Large intestine (tissue), 12 donors: ENCODE data around the gene CFAP52. TPM values are rescaled to one million over a fixed set of nuclear protein-coding genes. Genes with fewer than 3 reads are reported as not detected.
A peak's percentile ranks its signal among the peaks of the same experiment; 100 is the strongest.

Experiments
- DNase-seq, 2 donors: peaks; one replicate each; pipeline versions ENCODE4 v3.0.0 to v3.0.0-alpha.2; 2013
- H3K27ac ChIP-seq: one replicate; pipeline ENCODE4 v1.5.1; 2013; ENCODE audit warnings: low read length
- H3K27me3 ChIP-seq: 2 replicates; pipeline ENCODE4 v1.6.1; 2013; ENCODE audit warnings: low read length; ENCODE audit not compliant: control insufficient read depth, insufficient read depth
- H3K36me3 ChIP-seq: 2 replicates; pipeline ENCODE4 v1.6.1; 2013; ENCODE audit warnings: low read length; ENCODE audit not compliant: control insufficient read depth, insufficient read depth
- H3K4me1 ChIP-seq: one replicate; pipeline ENCODE4 v1.6.1; 2013; ENCODE audit warnings: low read length; ENCODE audit not compliant: control insufficient read depth, insufficient read depth
- H3K4me3 ChIP-seq: one replicate; pipeline ENCODE4 v1.5.1; 2013; ENCODE audit warnings: low read length
- H3K9me3 ChIP-seq: one replicate; pipeline ENCODE4 v1.6.1; 2013; ENCODE audit warnings: mild to moderate bottlenecking, low read depth, low read length, moderate library complexity; ENCODE audit not compliant: control insufficient read depth
- WGBS: methylation state at CpG from one replicate; pipeline ENCODE4 v1.1.5; 2013; ENCODE audit warnings: low lambda C conversion rate; ENCODE audit not compliant: insufficient coverage; 5-methylcytosine and 5-hydroxymethylcytosine counted together
- long read RNA-seq, 11 donors: transcript quantifications; one replicate each; lab custom pipeline, GENCODE V29; 2026
- polyA plus RNA-seq: library from polyadenylated mRNA; unstranded; fragments of 120-200 nt; gene quantifications from one replicate; pipeline ENCODE4 v1.2.1, GENCODE V29; 2013

CFAP52 gene
- polyA plus RNA-seq: 0.45 TPM
- long read RNA-seq, donor 1: 0 reads
- long read RNA-seq, donor 2: 0 reads
- long read RNA-seq, donor 3: 0 reads
- long read RNA-seq, donor 4: 0 reads
- long read RNA-seq, donor 5: 0 reads
- long read RNA-seq, donor 6: 0 reads
- long read RNA-seq, donor 7: 0 reads
- long read RNA-seq, donor 8: 0 reads
- long read RNA-seq, donor 9: 0 reads
- long read RNA-seq, donor 10: 0 reads
- long read RNA-seq, donor 11: 0 reads

GRCh38 chr17:9576521-9577372, at the start of gene CFAP52:
Gene CFAP52, plus strand, starts transcription at chr17:9576642. Its CDS starts 54 bp downstream, at chr17:9576696.
- peak within 1 kb of the TSS; percentile 96 for H3K4me3 ChIP-seq

GRCh38 chr17:9527788-9528187, 48.7 kb upstream of the CFAP52 start:
- Histone ChIP-seq H3K4me3 (no peak overlapping the region), H3K27me3 (no peaks in the 10 kb centered on the region), H3K36me3 (no peaks in the 10 kb centered on the region), H3K4me1 (no peaks in the 10 kb centered on the region), H3K9me3 (no peaks in the 10 kb centered on the region), H3K27ac (no peak overlapping the region)
- DNase-seq: no peak
- WGBS: 100% methylated on average over 1 of the region's 3 CpGs

More at GRCh38 chr17:9576521-9577372, at the start of gene CFAP52:
- Histone ChIP-seq H3K9me3 (no peaks in the 10 kb centered on the region), H3K4me1 (peaks cover 4% of the 10 kb centered on the region), H3K27ac (peak within 1 kb of the TSS; percentile 53), H3K27me3 (no peaks in the 10 kb centered on the region), H3K36me3 (no peaks in the 10 kb centered on the region)
- WGBS: 0% methylated on average over 6 of the region's 38 CpGs
- DNase-seq: peak; percentile 58 to 70

GRCh38 chr17:9529033-9529700, 47.3 kb upstream of the CFAP52 start:
- Histone ChIP-seq H3K36me3 (no peaks in the 10 kb centered on the region), H3K9me3 (no peaks in the 10 kb centered on the region), H3K4me1 (no peaks in the 10 kb centered on the region), H3K27me3 (no peaks in the 10 kb centered on the region), H3K27ac (no peak overlapping the region), H3K4me3 (no peak overlapping the region)
- WGBS: no CpG with 5 or more reads among the region's 5 CpGs
- no peak for DNase-seq

- DNase-seq: peak in 1 of 2 donors; percentile 14
- H3K4me3 ChIP-seq: no peak overlapping the region
- no peaks in the 10 kb centered on the region for H3K9me3 ChIP-seq
- WGBS: no CpG with 5 or more reads among the region's 2 CpGs
- H3K27ac ChIP-seq: no peak overlapping the region
- H3K36me3 ChIP-seq: no peaks in the 10 kb centered on the region
- no peaks in the 10 kb centered on the region for H3K4me1 ChIP-seq
- no peaks in the 10 kb centered on the region for H3K27me3 ChIP-seq
Measured at GRCh38 chr17:9531034-9531433, 45.4 kb upstream of the CFAP52 start.

- Histone ChIP-seq H3K9me3 (no peaks in the 10 kb centered on the region), H3K4me3 (no peak overlapping the region), H3K4me1 (no peaks in the 10 kb centered on the region), H3K36me3 (no peaks in the 10 kb centered on the region), H3K27ac (no peak overlapping the region), H3K27me3 (no peaks in the 10 kb centered on the region)
- DNase-seq: no peak
- 100% methylated on average over 1 of the region's 3 CpGs for WGBS
Measured at GRCh38 chr17:9532715-9533114, 43.7 kb upstream of the CFAP52 start.

- Histone ChIP-seq H3K27ac (no peak overlapping the region), H3K9me3 (no peaks in the 10 kb centered on the region), H3K4me3 (no peak overlapping the region), H3K27me3 (no peaks in the 10 kb centered on the region), H3K4me1 (no peaks in the 10 kb centered on the region), H3K36me3 (no peaks in the 10 kb centered on the region)
- DNase-seq: no peak
- WGBS: 100% methylated on average over 1 of the region's 4 CpGs
Measured at GRCh38 chr17:9533441-9533840, 43.0 kb upstream of the CFAP52 start.

GRCh38 chr17:9536061-9536460, 40.4 kb upstream of the CFAP52 start:
- Histone ChIP-seq H3K27ac (no peak overlapping the region), H3K36me3 (peaks cover 2% of the 10 kb centered on the region), H3K9me3 (no peaks in the 10 kb centered on the region), H3K27me3 (no peaks in the 10 kb centered on the region), H3K4me1 (no peaks in the 10 kb centered on the region), H3K4me3 (no peak overlapping the region)
- WGBS: no CpG with 5 or more reads among the region's 8 CpGs
- DNase-seq: no peak

GRCh38 chr17:9537177-9537776, 39.2 kb upstream of the CFAP52 start:
- no peaks in the 10 kb centered on the region for H3K4me1 ChIP-seq
- H3K27me3 ChIP-seq: no peaks in the 10 kb centered on the region
- DNase-seq: no peak
- peaks cover 2% of the 10 kb centered on the region for H3K36me3 ChIP-seq
- no peaks in the 10 kb centered on the region for H3K9me3 ChIP-seq
- H3K27ac ChIP-seq: no peak overlapping the region
- no peak overlapping the region for H3K4me3 ChIP-seq
- 80% methylated on average over 1 of the region's 12 CpGs for WGBS

GRCh38 chr17:9538626-9539025, 37.8 kb upstream of the CFAP52 start:
- 100% methylated on average over 1 of the region's 4 CpGs for WGBS
- no peaks in the 10 kb centered on the region for H3K27me3 ChIP-seq
- no peak overlapping the region for H3K4me3 ChIP-seq
- no peak overlapping the region for H3K27ac ChIP-seq
- no peaks in the 10 kb centered on the region for H3K4me1 ChIP-seq
- peaks cover 2% of the 10 kb centered on the region for H3K36me3 ChIP-seq
- no peaks in the 10 kb centered on the region for H3K9me3 ChIP-seq
- DNase-seq: no peak

GRCh38 chr17:9541718-9542117, 34.7 kb upstream of the CFAP52 start:
- Histone ChIP-seq H3K4me1 (no peaks in the 10 kb centered on the region), H3K4me3 (no peak overlapping the region), H3K27ac (no peak overlapping the region), H3K27me3 (no peaks in the 10 kb centered on the region), H3K9me3 (no peaks in the 10 kb centered on the region), H3K36me3 (peaks cover 2% of the 10 kb centered on the region)
- DNase-seq: no peak
- WGBS: no CpG with 5 or more reads among the region's 4 CpGs
